GM13977 (cell line): Measurements from ENCODE around the gene CYP4F12.

Experiments
- DNase-seq: peaks from one replicate; pipeline ENCODE4 v3.0.0; 2012; ENCODE audit warnings: low spot score
- in situ Hi-C: fragments of 300-500 bp; cut with MboI; formaldehyde crosslinking; loops from one replicate; pipeline ENCODE4 v1.12.0; 2022; ENCODE audit warnings: low sequenced_read_pairs, low pct_unique_long_range_greater_than_20kb, mixed read lengths, inconsistent platforms; ENCODE audit not compliant: unreplicated experiment
- TF ChIP-seq, protein P1 (sequence below): IDR thresholded peaks from 2 replicates; pipeline ENCODE4 v1.5.1; 2012; ENCODE audit warnings: mild to moderate bottlenecking, control low read depth; ENCODE audit not compliant: insufficient read depth; ENCODE audit errors: extremely low read depth, missing control alignments

The CYP4F12 gene, protein sequence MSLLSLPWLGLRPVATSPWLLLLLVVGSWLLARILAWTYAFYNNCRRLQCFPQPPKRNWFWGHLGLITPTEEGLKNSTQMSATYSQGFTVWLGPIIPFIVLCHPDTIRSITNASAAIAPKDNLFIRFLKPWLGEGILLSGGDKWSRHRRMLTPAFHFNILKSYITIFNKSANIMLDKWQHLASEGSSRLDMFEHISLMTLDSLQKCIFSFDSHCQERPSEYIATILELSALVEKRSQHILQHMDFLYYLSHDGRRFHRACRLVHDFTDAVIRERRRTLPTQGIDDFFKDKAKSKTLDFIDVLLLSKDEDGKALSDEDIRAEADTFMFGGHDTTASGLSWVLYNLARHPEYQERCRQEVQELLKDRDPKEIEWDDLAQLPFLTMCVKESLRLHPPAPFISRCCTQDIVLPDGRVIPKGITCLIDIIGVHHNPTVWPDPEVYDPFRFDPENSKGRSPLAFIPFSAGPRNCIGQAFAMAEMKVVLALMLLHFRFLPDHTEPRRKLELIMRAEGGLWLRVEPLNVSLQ

DNA sequence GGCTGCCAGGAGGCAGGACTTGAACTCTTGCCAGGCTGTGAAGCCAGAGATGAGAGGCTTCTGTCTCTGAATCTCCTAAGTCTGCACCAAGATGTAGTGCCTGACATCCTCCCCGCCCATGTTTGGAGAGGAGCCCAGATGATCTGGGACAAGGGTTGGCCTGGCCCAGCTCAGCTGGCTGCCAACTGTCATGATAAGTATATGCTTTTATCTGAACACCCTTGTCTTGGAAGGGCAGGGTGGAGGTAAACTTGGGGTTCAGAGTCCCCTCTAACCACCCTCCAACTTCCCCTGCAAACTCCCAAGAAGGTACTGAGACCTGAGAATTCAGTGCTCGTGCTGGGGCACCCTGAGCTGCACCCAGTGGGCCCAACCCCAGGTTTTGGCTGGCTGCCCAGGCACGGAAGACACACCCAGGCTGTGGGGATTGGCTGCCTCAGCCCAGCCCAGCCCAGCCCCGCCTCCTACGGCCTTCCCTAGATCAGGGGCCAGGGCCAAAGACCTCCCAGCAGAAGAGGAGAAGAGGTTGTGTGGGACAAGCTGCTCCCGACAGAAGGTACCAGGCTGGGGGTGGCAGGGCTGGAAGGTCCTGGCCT is at the start of gene CYP4F12:
Gene CYP4F12, plus strand, starts transcription at position 508 of the 596 bp plus-strand sequence. CDS start 443 bp downstream, outside the sequence.
- TF ChIP-seq, protein P1, sequence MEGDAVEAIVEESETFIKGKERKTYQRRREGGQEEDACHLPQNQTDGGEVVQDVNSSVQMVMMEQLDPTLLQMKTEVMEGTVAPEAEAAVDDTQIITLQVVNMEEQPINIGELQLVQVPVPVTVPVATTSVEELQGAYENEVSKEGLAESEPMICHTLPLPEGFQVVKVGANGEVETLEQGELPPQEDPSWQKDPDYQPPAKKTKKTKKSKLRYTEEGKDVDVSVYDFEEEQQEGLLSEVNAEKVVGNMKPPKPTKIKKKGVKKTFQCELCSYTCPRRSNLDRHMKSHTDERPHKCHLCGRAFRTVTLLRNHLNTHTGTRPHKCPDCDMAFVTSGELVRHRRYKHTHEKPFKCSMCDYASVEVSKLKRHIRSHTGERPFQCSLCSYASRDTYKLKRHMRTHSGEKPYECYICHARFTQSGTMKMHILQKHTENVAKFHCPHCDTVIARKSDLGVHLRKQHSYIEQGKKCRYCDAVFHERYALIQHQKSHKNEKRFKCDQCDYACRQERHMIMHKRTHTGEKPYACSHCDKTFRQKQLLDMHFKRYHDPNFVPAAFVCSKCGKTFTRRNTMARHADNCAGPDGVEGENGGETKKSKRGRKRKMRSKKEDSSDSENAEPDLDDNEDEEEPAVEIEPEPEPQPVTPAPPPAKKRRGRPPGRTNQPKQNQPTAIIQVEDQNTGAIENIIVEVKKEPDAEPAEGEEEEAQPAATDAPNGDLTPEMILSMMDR: no peak
- in situ Hi-C loops: no loop called here
- no peak for DNase-seq

DNA sequence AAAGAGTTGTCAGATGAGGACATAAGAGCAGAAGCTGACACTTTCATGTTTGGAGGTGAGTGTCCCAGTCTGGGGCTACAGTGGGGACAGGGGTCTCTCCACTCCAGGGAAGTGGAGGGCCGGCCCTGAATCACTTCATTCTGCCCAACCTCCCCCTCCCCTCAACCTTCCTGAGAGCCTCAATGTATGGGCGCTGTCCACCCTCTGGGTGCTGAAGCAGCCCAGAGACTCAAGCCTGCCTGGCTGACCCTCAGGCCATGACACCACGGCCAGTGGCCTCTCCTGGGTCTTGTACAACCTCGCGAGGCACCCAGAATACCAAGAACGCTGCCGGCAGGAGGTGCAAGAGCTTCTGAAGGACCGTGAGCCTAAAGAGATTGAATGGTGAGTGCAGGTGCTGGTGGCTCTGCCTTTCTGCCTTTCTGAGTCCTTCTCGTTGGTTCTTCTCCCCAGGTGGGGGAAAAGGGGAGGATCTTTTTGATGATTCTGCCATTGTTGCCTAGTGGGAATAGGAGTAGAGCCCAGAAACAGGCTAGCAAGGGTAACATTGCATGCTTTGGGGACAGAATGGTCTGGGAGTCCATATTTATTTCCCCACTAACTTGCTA is 49.1 kb upstream of the CYP4F12 start:
- no peak for DNase-seq
- TF ChIP-seq, protein P1: no peak
- in situ Hi-C loops: loop anchor here (10.0 kb wide), 1 partner anchor 561 kb away; the partner anchor contains the start of gene FAM32A

GRCh38 chr19:15628236-15629002 is 44.5 kb upstream of the CYP4F12 start:
- TF ChIP-seq, protein P1: no peak
- in situ Hi-C loops: loop anchor here (10.0 to 25.0 kb wide), 2 partner anchors 556 to 759 kb away; partner anchors contain the start of gene FAM32A
- DNase-seq: no peak

GRCh38 chr19:15629003-15629880 is 43.6 kb upstream of the CYP4F12 start:
- in situ Hi-C loops: loop anchor here (10.0 to 25.0 kb wide), 2 partner anchors 556 to 758 kb away; partner anchors contain the start of gene FAM32A
- TF ChIP-seq, protein P1: peak; percentile 93
- peak; percentile 84 for DNase-seq

- in situ Hi-C loops: loop anchor here (25.0 kb wide), 1 partner anchor 755 kb away; no protein-coding TSS in a partner anchor
- TF ChIP-seq, protein P1: peak; percentile 41
- DNase-seq: peak; percentile 36
These were observed 41.1 kb upstream of the CYP4F12 start for GRCh38 chr19:15631817-15632216.
